Measurements from ENCODE around the gene UFC1.
A peak's percentile ranks its signal among the peaks of the same experiment; 100 is the strongest.

DNA sequence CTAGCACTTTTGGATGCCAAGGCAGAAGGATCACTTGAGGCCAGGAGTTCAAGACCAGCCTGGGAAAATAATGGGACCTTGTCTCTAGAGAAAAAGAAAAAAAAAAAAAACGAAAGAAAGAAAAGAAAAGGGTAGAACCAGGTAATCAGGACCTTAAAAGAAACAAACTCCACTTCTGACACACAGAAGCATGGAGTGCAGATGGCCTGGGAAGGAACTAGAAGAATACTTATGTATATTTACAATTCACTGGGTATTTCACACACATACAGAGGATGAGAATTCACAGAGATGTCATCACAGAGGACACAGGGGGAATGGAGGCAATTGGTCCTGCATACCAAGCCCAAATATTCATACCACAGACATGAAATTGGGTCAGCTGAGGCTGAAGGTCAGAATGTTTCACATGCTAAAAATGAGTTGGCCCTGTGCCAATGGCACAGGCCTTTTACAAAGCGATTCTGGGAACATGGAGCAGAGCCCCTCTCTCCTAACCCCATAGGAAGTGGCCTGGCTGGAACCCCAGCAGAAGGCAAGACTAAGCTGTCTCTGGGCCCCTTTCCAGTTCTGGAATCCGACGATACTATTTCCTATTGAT is 19.1 kb downstream of the UFC1 start:
- peak; percentile 92 for TF ChIP-seq EZH2phosphoT487 (IDR thresholded peaks at IDR 0.05; ENCODE audit: insufficient read depth, low read depth)
- TF ChIP-seq EZH2 (IDR thresholded peaks at IDR 0.05; ENCODE audit: insufficient read depth, poor library complexity, severe bottlenecking): no peak
